Measurements from ENCODE around the gene MAGI2. TPM values are rescaled to one million over a fixed set of nuclear protein-coding genes. Genes with fewer than 3 reads are reported as not detected.

Gene MAGI2
- total RNA-seq, 2 donors from 2014 or later, result 17.9 to 21.0 TPM

DNA sequence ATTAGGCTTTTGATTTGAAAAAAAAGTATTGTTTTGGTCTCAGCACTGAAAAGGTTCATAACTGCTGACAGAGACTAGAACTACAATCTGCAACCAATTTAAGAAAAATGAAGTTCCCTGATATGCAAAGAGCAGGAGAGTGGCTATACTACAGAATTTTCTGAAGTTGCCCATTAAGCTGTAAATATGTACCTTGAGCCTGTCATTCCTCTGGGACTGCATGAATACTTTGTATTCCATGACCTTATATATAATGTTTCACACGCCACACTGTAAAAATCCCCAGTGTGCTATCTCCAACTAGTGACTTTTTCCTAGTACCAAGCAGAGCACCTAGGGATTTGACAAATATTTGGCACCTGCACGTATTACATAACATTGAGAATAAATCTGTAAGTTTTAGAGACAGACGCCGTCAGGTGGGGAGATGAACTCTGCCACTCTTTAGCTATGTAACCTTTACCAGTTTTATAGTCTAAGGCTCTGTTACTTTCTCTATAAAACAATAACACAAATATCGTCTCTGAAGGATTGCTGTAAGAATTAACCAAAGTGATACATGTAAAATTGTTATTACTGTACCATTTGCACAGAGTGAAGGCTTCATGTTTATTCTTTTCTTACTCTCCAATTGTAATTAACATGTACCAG, 235.4 kb downstream of the MAGI2 start:
- intact Hi-C loops (cut with DNase I), result no loop called here
- no peak for DNase-seq (ENCODE audit: low spot score)

DNA sequence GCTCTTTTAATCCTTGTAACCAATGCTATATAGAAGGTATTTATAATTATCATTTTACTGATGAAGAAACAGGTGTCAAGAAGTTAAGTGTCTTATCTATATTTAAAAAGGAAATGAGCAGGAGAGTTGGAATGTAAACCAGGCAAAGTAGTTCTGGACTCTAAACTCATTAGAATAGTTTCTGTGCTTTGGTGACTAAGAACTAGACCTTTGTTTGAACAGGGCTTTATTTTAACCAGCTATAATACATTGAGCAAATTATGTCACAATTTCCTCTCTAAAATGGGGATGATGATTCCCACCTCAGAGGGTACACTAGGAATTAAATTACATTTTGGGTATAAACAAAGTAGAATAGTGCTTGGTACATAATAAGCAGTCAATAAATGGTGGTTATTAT, 236.0 kb downstream of the MAGI2 start:
- DNase-seq (ENCODE audit: low spot score), result no peak
- intact Hi-C loops (cut with DNase I), result no loop called here

DNA sequence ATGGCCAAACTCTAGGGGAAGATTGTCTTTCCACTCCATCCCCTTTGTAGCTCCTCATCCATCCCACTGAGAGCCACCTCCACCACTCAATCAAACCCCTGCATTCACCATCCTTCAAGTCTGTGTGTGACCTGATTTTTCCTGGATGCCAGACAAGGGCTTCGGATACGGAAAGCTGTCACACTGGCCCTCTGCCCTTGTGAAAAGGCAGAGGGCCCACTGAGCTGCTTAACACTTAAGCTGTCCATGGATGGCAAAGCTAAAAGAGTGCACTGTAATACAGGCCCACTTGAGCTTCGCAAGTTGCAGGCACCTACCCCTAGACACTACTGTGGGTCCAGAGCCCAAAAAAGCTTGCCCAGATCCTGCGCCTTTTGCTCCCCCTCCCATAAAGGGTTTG, 237.2 kb downstream of the MAGI2 start:
- no peak for DNase-seq (ENCODE audit: low spot score)
- intact Hi-C loops (cut with DNase I), result no loop called here

DNA sequence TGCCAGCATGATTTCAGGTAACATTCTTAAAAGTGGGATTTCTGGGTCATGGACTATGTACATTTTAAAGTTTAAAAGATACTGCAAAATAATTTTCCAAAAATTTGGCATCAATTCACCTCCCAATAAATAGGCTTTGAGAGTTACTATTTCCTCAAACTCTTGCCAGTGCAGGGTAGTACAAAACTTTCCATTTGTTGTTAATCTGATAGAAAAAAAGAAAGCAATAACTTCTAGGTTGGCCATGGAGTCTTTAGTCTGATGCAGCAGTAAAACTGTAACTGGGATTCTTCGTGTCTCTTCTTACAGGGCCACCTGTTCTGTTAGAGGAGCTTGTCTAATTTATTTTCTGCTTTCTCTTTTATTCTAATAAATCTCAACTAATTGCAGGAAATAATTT, 241.1 kb downstream of the MAGI2 start:
- DNase-seq (ENCODE audit: low spot score), result no peak
- intact Hi-C loops (cut with DNase I), result no loop called here

DNA sequence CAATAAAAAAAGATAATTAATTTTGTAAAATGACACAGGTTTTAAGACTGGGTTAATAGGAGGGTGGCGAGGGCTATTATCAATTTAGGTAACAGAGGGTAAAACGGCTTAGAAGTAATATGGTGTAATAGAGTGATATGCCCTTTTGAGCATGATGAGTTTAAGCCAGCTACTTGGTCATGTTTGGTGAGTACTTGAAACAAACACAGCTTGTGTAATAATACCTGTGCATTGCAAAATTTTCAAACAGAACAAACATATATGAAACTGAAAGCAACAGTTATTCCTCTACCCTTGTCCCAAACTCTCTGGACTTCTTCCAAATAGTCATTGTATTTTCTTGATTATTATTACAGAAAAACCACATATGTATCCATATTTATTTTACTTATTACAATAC, 241.7 kb downstream of the MAGI2 start:
- DNase-seq (ENCODE audit: low spot score), result no peak
- intact Hi-C loops (cut with DNase I), result no loop called here

DNA sequence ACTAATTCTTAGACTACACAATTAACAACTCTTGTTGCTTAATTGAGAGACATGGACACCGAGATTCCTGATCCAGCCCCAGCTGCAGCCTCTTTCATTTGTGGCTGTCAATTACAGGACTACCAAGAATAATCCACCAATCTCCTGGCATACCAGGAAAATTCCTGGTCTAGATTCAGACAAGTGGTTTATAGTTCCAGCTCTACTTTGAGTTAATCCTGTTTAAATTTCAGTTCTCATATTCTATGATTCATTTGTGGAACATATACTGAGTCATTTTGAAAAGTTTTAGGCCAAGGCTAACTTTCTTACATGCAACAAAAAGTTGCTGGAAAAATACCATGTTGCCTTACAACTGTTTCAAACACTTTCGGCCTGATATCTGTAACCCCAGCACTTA, 253.5 kb downstream of the MAGI2 start:
- intact Hi-C loops (cut with DNase I), result no loop called here
- DNase-seq (ENCODE audit: low spot score), result no peak

DNA sequence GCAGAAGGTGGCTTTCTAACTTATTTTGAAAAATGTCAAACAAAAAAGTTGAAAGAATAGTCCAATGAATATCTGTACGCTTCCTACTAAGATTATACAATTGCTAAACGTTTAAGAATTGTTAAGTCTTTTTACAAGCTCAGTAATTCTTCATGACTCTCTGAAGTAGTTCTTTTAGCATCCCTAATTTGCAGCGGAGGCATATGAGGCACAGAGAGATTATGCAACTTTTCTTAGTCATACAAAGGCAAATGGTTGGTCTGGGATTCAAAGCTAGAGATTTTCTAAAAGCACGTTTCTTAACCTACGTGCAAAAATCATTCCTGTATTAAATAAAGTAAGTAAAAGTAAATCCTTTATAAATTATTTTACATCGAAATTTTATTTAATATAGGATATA, 254.2 kb downstream of the MAGI2 start:
- intact Hi-C loops (cut with DNase I), result no loop called here
- no peak for DNase-seq (ENCODE audit: low spot score)

DNA sequence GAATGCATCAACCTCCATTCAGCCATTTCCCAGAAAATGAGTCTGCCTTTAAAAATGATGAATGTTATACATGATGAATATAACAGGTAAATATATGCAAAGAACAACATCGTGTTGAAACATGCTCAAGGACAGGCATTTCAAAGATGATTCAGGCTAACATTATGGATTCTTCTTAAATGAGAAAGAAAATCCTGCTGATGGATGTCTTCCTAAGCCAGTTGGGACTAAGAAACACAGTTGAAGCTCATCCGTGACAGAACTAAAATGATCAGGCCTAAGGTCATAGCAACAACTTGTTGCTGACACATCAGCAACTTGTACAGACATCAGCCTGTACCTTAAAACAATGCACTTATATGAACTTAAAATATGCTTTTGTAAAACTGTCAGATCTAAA, 267.9 kb downstream of the MAGI2 start:
- intact Hi-C loops (cut with DNase I), result no loop called here
- DNase-seq (ENCODE audit: low spot score), result no peak

DNA sequence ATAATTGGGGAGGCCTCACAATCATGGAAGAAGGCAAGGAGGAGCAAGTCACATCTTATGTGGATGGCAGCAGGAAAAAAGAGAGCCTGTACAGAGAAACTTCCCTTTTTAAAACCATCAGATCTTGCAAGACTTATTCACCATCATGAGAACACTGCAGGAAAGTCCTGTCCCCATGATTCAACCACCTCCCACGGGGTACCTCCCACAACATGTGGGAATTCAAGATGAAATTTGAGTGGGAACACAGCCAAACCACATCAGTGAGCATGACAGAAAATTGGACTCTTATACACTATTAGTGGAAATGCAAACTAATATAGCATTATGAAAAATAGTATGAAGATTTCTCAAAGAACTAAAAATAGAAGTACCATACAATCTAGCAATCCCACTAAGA, 271.2 kb downstream of the MAGI2 start:
- DNase-seq (ENCODE audit: low spot score), result no peak
- intact Hi-C loops (cut with DNase I), result no loop called here

DNA sequence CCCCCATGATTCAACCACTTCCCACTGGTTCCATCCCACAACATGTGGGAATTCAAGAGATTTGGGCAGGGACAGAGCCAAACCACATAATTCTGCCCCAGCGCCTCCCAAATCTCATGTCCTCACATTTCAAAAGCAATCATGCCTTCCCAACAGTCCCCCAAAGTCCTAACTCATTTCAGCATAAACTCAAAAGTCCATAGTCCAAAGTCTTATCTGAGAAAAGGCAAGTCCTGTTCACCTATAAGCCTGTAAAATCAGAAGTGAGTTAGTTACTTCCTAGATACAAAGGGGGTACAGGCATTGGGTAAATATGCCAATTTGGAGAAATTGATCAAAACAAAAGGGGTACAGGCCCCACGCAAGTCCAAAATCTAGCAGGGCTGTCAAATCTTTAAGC, 272.9 kb downstream of the MAGI2 start:
- intact Hi-C loops (cut with DNase I), result no loop called here

DNA sequence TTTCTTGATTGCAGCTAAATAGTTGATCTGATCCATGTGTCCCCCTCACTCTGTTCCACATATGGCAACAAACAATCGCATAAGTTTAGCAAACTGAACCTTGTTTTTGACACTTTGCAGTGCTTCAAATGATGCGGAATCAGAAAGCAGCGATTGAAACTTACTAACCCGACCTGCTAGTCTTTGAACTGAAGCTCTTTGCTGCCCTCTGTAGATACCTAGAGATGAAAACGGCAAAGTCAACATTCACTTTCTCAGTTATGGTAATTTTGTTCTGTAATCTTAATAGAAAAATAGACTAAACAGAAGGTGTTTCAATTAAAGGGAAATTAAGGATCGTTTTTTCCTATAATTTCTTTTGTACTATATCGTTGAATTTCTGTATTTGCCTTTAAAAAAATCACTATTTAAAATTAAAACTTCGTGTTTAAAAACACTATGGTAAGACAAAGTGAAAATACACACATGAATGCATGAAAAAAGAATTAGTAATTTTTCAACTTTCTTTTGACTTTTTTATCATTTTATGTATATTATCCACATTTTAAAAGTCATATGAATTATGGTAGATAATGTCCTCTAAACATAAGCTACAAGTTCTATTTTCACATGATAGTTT, 276.5 kb downstream of the MAGI2 start:
- DNase-seq (ENCODE audit: low spot score), result no peak
- intact Hi-C loops (cut with DNase I), result loop anchor here in 1 of 2 donors (10.0 kb wide), 1 partner anchor 1152 kb away; no protein-coding TSS in a partner anchor

More for the DNA sequence above, 272.9 kb downstream of the MAGI2 start:
- no peak for DNase-seq (ENCODE audit: low spot score)

DNA sequence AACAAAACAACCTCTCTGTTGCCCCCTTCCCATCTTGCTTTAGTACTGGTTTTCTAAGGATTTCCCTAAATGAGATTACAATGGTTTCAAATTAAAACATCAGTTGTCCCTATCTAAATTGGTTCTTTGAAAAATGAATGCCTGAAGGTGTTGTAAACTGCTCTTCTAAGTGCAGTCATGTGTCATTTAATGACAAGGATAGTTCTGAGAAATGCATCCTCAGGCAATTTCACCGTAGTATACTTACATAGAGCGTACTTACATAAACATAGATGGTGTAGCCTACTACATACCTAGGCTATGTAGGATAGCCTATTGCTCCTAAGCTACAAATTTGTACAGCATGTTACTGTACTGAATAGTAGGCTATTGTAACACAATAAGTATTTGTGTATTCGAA, 278.1 kb downstream of the MAGI2 start:
- no peak for DNase-seq (ENCODE audit: low spot score)
- intact Hi-C loops (cut with DNase I), result loop anchor here in 1 of 2 donors (10.0 kb wide), 1 partner anchor 1151 kb away; no protein-coding TSS in a partner anchor

DNA sequence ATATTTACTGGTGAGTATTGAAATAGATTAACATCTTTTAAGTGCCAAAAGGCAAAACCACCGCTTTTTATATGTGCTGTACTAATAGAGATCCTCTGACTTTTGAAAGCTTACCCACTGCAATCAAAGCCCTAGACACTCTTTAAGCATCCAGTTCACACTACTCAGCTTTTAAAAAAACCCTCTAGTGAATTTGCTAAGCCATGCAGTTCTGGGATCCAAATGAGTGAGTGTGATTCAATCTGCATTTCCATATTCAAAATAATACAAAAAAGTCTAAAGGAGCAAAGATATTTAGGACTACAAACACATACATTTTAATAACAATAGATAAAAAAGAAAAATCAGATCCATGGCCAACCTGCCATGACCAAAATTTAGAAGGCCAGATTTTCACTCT, 288.2 kb downstream of the MAGI2 start:
- no peak for DNase-seq (ENCODE audit: low spot score)
- intact Hi-C loops (cut with DNase I), result no loop called here

DNA sequence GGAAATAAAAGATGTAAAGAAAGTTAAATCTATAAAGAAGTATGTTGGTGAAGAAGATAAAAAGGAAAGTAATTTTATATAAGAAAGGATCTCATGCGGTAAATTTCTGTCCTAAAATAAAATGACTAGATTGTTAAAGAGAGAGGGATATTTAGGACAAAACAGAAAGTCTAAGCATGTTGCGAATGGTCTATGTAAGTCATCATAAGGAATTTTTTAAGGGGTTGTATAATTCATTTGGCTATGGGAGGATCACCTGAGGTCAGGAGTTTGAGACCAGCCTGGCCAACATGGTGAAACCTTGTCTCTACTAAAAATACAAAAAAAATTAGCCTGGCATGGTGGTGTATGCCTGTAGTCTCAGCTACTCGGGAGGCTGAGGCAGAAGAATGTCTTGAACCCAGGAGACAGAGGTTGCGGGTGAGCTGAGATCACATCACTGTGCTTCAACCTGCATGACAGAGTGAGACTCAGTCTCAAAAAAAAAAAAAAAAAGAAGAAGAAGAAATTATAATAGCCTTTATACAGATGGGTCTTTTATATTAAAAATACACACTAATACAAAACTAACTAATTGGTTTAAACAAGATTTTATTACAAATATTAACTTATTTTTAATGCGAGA, 294.3 kb downstream of the MAGI2 start:
- no peak for DNase-seq (ENCODE audit: low spot score)
- intact Hi-C loops (cut with DNase I), result no loop called here

DNA sequence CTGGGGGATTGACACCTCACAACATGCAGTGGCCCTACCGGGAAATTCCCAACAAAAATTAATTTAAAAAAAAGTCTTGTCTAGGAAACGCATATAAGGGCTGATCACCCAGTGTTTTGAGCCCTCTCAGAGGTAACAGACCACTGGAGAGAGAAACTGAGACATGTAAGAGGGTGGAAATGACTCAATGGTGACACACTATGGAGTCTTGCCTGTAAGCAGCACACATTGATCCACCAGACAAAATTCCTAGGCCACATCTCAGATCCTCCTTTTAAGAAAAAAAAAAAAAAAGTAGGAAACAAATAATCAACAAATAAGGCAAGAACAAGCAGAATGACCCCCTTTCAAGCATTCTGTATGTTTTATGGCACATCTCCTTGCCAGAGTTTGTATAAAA, 296.2 kb downstream of the MAGI2 start:
- intact Hi-C loops (cut with DNase I), result no loop called here
- no peak for DNase-seq (ENCODE audit: low spot score)

DNA sequence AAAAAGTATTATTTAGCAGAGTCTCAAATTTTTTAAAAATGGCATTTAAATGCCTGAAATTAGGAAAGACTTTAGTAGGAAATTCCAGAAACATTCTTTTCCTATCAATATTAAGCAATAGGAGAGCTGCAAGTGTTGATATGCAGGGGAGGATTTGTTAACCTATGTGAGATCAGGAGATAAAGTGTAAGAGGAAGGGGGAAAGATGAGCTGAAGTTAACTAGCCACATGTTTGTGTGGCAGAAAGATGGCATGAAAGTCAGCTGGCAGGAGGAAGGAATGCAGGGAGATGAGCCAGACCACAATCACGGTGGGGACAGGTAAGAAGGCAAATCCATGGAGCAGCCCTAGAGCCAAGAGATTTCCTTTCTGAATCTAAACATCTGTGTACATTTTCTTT, 303.6 kb downstream of the MAGI2 start:
- no peak for DNase-seq (ENCODE audit: low spot score)
- intact Hi-C loops (cut with DNase I), result no loop called here

DNA sequence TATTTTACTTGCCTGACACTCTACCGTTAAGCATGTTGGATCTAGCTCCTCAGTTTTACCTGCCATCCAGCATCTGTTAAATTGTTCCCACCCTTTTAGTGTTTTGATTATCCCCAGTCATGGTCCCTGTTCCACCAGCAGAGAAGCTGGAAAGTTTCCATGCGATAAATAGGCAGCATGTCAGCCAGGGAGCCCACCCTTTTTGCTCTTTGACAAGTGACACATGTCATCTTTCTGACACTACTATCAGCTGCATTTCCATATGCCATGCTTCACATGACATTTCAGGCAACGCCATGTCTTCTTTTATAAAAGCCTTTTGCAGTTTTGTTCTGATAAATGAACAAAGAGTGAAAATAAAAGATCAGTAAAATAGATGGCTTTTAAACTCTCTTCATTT, 310.8 kb downstream of the MAGI2 start:
- intact Hi-C loops (cut with DNase I), result no loop called here
- no peak for DNase-seq (ENCODE audit: low spot score)

DNA sequence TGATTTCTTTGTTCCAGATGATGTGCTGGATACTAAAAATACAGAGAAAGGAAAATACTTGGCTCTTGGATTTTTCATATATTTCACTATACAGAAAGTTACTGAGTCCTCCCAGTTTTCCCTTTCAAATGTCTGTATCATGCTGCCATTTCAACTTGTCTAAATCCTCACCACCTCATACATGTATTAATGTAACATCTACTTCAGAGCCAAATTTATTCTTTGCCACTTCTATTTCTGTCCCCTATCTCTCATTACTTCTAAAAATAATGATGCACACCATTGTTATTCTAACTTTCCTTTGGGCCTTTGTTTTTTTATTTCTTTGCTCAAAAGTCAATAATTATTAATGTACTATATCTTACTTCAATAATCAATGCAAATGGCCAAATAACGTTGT, 312.2 kb downstream of the MAGI2 start:
- no peak for DNase-seq (ENCODE audit: low spot score)
- intact Hi-C loops (cut with DNase I), result no loop called here

DNA sequence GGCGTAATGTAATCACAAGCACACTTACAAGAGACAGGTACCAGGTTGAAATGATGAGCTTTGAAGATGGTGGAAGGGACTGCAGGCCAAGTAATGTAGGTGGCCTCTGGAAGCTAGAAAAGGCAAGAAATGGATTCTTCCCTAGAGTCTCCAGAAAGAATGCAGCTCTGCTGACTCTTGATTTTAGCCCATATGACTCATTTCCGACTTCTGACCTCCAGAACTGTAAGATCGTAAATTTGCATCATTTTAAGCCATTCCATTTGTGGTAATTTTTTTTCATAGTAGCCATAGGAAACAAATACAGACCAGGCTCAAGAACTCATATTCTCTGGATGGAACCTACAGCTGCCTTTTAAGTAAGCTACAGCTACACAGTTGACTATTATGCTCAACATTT, 315.5 kb downstream of the MAGI2 start:
- no peak for DNase-seq (ENCODE audit: low spot score)
- intact Hi-C loops (cut with DNase I), result no loop called here

DNA sequence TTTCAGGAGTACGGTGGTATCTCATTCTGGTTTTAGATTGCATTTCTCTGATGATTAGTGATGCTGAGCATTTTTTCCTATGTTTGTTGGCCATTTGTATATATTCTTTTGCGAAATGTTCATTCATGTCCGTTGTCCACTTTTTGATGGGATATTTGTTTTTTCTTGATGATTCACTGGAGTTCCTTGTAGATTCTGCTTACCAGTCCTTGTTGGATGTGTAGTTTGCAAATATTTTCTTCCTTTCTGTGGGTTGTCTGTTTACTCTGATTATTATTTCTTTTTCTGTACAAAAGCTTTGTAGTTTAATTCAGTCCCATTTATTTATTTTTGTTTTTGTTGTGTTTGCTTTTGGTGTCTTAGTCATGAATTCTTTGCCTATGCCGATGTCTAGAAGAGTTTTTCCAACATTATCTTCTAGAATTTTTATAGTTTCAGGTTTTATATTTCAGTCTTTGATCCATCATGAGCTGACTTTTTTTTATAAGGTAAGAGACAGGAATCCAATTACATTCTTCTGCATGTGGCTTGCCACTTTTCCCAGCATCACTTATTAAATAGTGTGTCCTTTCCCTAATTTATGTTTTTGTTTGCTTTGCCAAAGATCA, 320.5 kb downstream of the MAGI2 start:
- intact Hi-C loops (cut with DNase I), result no loop called here
- no peak for DNase-seq (ENCODE audit: low spot score)

DNA sequence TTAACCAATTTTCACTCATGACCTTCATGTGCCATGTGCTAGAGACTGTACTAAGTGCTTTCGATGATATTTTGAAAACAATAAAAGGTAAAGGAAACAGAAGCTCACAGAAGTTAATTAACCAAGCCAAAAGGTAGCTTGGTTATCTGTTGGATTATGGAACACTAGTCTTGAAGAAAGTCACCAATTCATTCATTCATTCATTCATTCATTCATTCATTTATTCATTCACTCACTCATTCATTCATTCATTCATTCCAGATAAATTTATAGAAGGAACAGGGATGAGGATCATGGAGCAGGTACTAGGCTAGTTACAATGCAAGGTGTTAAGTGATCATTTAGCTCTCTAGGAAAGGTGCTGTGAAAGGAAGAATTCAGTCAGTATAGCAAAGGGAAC, 322.8 kb downstream of the MAGI2 start:
- intact Hi-C loops (cut with DNase I), result no loop called here
- DNase-seq (ENCODE audit: low spot score), result no peak

Measured in posterior vena cava (tissue), 2 donors.